KG1 (cell line): ENCODE data around the gene SEC14L1.
"Not testable (repeated sequence)": the region's sequence is repeated elsewhere in the genome, so short reads cannot be mapped to it uniquely, and the experiment has no call there.

Experiments used
- DNase-seq: peaks from one replicate; lab custom pipeline; 2025; lab: John Stamatoyannopoulos, UW

Gene SEC14L1

GRCh38 chr17:77140878-77141767 is at the start of gene SEC14L1:
Gene SEC14L1 (plus strand): TSS chr17:77140969. CDS start chr17:77143597, 2,628 bp downstream.
- no peak for DNase-seq

GRCh38 chr17:77092025-77092424 is 48.7 kb upstream of the SEC14L1 start:
- DNase-seq, result no peak

GRCh38 chr17:77095461-77095860 is 45.3 kb upstream of the SEC14L1 start:
- no peak for DNase-seq

- no peak for DNase-seq
These were observed 44.1 kb upstream of the SEC14L1 start for GRCh38 chr17:77096570-77097214.

GRCh38 chr17:77097631-77098180 is 43.1 kb upstream of the SEC14L1 start:
- no peak for DNase-seq

- DNase-seq, result no peak
These were observed 41.8 kb upstream of the SEC14L1 start for GRCh38 chr17:77098884-77099545.

GRCh38 chr17:77099997-77100396 is 40.8 kb upstream of the SEC14L1 start:
- no peak for DNase-seq

GRCh38 chr17:77101521-77102410 is 39.0 kb upstream of the SEC14L1 start:
- DNase-seq, result no peak

- not testable (repeated sequence) for DNase-seq
These were observed 38.2 kb upstream of the SEC14L1 start for GRCh38 chr17:77102411-77103134.

GRCh38 chr17:77105706-77106105 is 35.1 kb upstream of the SEC14L1 start:
- no peak for DNase-seq

GRCh38 chr17:77106874-77107358 is 33.9 kb upstream of the SEC14L1 start:
- no peak for DNase-seq

GRCh38 chr17:77107506-77108433 is 33.0 kb upstream of the SEC14L1 start:
- DNase-seq, result no peak

- no peak for DNase-seq
These were observed 31.5 kb upstream of the SEC14L1 start for GRCh38 chr17:77109159-77109759.

- no peak for DNase-seq
These were observed 30.9 kb upstream of the SEC14L1 start for GRCh38 chr17:77109764-77110359.

GRCh38 chr17:77111165-77111933 is 29.4 kb upstream of the SEC14L1 start:
- not testable (repeated sequence) for DNase-seq

GRCh38 chr17:77111934-77112296 is 28.9 kb upstream of the SEC14L1 start:
- no peak for DNase-seq

- DNase-seq, result no peak
These were observed 25.3 kb upstream of the SEC14L1 start for GRCh38 chr17:77115510-77115909.

- no peak for DNase-seq
These were observed 24.8 kb upstream of the SEC14L1 start for GRCh38 chr17:77115947-77116346.
